Activated CD4-positive, alpha-beta T cell treated with anti-CD3 and anti-CD28 coated beads, Interleukin-2, amount 50 U/mL, for 16 hours (primary cell): ENCODE measurements around the gene FGD5.
"Not testable (repeated sequence)": the region's sequence is repeated elsewhere in the genome, so short reads cannot be mapped to it uniquely, and the experiment has no call there.

Source experiments
- DNase-seq: peaks from one replicate; pipeline ENCODE4 v3.0.0-alpha.2; 2020

The FGD5 gene

GRCh38 chr3:14879211-14879874 lies 60.6 kb downstream of the FGD5 start:
- no peak for DNase-seq

GRCh38 chr3:14880447-14881106 lies 61.8 kb downstream of the FGD5 start:
- no peak for DNase-seq

GRCh38 chr3:14883226-14883625 lies 64.5 kb downstream of the FGD5 start:
- DNase-seq = no peak

GRCh38 chr3:14884665-14885064 lies 65.9 kb downstream of the FGD5 start:
- DNase-seq = peak; percentile 28

GRCh38 chr3:14885307-14885706 lies 66.5 kb downstream of the FGD5 start:
- DNase-seq = peak; percentile 36

GRCh38 chr3:14886101-14886500 lies 67.3 kb downstream of the FGD5 start:
- no peak for DNase-seq

- no peak for DNase-seq
Observed at GRCh38 chr3:14889205-14889604, 70.4 kb downstream of the FGD5 start.

DNA sequence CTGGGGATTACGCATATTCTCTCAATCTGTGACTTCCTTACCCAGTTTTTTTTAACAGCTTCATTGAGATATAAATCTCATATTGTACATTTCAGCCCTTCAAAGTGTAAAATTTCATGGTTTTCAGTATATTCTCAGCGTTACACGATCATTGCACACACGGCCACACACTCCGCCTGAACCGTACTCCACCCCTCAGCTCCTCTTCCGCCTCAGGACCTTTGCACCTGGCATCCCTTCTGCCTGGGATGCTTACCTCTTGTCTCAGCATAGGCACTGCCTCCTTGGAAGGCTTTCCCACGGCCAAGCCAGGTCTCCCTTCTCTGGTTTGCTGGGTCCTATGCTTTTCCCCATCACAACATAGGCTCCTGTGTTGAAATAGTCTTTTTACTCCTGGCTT lies 71.2 kb downstream of the FGD5 start:
- DNase-seq = no peak

DNA sequence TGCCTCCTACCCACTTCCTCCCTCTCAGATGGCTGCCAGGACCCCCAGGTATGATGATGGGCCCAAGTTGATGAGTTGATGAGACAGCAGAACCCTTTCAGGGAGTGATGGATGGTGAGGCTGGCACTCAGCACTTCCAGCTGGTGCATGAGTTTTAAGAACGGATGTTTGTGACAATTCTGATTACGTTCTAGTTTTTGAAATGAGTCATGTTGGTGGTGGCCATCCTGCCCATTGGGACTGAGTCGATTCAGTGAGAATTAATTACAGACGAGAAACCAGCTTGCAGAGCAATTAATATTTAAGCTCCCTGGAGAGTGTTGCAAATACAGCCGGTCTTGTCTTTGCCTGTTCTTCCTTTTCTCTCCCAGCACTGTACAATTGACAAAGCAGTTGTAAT lies 71.7 kb downstream of the FGD5 start:
- peak; percentile 53 for DNase-seq

DNA sequence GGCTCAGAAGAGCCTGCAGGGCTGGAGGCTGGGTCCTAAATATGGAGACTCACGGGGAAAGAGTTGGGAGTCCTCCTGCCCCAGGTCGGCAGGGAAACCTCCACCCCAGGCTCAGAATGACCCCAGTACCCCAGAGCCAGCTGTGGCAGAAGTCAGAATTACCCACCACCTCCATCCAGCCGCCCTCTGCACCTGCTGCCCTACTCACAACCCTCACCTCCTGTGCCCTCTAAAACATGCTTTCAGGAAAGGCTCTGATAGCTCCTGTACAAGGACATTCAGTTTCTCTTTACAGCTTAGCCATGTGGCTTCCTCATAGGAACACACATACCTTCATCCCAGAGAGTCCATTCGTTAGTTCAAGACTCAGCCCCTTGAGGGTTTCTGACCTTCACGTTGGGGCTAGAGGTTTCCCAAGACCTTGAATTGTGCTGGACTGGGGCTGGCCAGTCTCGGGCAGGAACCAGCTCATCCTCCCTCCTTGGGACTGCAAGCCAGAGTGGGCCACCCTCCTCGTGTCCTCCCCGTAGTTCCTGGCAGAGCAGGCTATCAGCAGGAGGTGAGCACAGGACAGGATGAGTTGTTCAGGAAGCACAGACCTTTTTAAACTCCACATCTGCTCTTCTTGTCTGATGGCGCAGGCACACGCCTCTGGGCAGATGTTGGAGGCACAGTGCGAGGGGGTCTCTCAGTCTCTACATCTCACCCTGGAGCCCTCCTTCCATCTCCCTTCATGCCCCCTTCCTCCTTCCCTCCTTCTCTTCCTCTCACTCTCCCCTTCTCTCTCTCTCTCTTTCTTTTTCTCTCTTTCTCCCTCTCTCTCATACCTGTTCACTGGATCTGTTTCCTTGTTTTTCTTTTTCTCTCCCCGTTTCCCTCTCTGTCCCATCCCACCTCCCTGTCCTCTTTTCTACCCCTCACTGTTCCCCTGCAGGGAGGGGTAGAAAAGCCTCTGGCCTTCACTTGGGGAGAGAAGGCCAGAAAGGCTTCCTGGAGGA lies 72.7 kb downstream of the FGD5 start:
- DNase-seq = no peak

DNA sequence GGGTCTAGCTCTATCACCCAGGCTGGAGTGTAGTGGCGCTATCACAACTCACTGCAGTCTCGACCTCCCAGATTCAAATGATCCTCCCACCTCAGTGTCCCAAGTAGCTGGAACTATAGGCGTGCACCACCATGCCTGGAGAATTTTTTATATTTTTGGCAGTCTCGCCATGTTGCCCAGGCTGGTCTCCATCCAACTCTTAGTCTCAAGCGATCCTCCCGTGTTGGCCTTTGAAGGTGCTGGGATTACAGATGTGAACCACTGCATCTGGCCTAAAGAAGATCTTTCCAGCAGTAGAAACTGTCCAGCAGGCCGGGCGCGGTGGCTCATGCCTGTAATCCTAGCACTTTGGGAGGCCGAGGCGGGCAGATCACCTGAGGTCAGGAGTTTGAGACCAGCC lies 73.5 kb downstream of the FGD5 start:
- no peak for DNase-seq

DNA sequence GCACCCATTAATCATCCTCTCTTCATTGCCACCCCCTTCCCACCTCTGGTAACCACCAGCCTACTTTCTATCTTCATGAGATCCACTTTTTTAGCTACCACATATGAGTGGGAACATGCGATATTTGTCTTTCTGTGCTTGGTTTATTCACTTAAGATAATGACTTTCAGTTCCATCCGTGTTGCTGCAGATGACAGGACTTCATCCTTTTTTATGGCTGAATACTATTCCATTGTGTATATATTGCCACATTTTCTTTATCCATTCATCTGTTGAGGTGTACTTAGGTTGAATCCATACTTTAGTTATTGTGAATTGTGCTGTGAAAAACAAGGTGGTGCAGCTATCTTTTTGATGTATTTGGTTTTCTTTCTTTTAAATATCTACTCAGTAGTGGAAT lies 75.3 kb downstream of the FGD5 start:
- DNase-seq = no peak

DNA sequence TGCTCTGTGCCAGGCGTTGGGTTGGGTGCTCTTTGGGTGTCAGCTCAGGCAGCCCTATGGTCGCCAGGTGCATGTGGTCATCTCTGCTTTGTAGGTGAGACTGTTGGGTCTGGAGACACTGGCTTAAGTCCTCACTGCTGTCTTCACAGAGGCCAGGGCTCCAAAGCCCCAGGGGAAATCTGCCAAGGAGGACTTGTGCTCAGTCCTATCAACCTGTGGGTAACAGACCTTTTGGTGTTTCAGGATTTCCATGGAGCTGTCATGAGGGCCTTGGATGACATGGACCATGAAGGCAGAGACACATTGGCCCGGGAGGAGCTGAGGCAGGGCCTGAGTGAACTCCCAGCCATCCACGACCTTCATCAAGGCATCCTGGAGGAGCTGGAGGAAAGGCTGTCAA lies 78.5 kb downstream of the FGD5 start:
- DNase-seq = no peak

- DNase-seq = no peak
Observed at GRCh38 chr3:14898929-14899328, 80.2 kb downstream of the FGD5 start.

- no peak for DNase-seq
Observed at GRCh38 chr3:14899993-14900618, 81.3 kb downstream of the FGD5 start.

DNA sequence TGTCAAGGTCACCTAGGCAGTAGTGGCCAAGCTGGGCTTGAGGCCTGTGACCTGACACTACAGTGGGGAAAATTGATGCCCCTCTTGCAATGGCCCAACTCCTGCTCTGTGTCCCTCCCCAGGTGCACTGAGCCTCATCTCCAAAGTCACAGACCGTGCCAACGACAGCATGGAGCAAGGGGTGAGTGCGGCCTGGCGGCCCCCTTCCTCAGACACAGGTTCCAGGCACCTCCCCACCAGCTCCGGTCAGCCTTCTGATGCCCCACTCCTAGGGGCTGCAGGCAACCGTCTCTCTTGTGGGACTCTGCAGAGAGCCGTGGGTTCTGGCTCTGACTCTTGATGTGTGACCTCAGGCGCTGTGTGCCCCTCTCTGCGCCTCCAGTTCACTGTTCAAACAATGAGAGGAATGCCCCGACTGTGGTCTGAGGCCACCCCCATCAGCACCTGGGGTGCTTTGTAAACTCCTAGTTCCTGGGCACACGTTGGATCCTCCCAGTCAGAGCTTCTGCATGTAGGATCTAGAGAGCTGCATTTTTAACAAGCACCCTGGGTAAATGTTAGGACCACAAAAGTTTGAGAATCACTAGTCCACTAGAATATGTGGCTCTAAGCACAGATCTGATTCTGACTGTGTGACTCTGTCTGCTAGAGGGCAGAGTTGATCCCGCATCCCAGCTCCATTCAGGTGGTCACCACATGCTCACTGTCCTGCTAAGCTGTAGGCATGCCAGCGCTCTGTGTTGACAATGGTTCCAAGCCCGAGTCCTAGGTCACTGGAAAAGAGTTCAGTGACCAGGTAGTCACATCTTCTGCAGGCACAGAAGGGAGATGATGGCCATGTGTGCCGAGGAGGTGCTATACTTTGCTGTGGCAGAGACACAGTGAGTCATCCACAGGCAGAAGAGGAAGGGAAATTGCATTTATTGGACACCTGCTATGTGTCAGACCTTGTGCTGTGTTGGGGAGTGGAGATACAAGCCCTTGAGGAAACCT lies 82.4 kb downstream of the FGD5 start:
- no peak for DNase-seq

GRCh38 chr3:14902719-14903118 lies 84.0 kb downstream of the FGD5 start:
- no peak for DNase-seq

DNA sequence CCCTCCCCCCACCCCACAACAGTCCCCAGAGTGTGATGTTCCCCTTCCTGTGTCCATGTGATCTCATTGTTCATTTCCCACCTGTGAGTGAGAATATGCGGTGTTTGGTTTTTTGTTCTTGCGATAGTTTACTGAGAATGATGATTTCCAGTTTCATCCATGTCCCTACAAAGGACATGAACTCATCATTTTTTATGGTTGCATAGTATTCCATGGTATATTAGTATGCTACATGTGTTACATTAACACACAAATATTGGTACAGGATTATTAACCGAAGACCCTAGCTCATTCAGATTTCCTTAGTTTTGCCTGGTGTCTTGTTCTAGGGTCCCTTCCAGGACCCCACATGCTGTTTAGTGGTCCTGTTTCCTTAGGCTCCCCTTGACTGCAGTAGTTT lies 84.7 kb downstream of the FGD5 start:
- not testable (repeated sequence) for DNase-seq

DNA sequence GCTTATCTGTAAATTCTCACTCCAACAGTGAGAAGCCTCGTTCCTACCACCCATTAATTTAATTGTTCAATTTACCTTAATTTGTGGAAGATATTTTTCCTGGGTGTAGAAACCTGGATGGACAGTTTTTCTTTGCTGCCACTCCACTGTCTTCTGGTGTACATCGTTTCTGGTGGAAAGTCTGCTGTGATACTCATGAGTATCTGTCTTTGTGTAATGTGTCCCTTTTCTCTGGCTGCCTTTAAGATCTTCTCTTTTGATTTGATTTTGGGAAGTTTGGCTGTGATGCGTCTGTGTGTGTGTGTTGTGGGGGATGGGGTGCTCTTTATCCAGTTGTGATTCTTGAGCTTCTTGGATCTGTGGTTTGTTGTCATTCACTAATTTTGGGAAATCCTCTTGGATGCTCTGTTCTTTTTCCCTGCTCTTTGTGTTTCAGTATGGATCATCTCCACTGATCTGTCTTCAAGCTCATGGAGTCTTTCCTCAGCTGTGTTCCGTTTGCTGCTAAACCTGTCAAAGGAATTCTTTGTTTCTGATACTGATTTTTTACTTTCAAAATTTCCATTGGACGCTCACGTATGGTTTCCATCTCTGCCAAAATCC lies 86.4 kb downstream of the FGD5 start:
- no peak for DNase-seq

GRCh38 chr3:14906355-14906971 lies 87.7 kb downstream of the FGD5 start:
- DNase-seq = no peak
